HepG2 (cell line): ENCODE data around the gene CTNNA3. TPM values are rescaled to one million over a fixed set of nuclear protein-coding genes. Genes with fewer than 3 reads are reported as not detected.

ENCODE experiments used
- AKAP8 ChIP-seq: sonication (generic); formaldehyde crosslinking; IDR thresholded peaks from 2 replicates; pipeline ENCODE4 v1.5.1; 2020; ENCODE audit warnings: mild to moderate bottlenecking, missing genetic modification reagents
- BHLHE40 ChIP-seq: IDR thresholded peaks from 2 replicates; pipeline ENCODE4 v1.6.1; 2011; ENCODE audit warnings: low read length, improper control_type of control experiment
- FUBP1 ChIP-seq: sonication (generic); formaldehyde crosslinking; IDR thresholded peaks from 2 replicates; pipeline ENCODE4 v1.5.1; 2020; ENCODE audit warnings: missing genetic modification reagents, mild to moderate bottlenecking, borderline replicate concordance
- KMT2A ChIP-seq: sonication (generic); formaldehyde crosslinking; IDR thresholded peaks from 2 replicates; pipeline ENCODE4 v1.4.0; 2020; ENCODE audit warnings: missing genetic modification reagents
- NCOA2 ChIP-seq: sonication (generic); formaldehyde crosslinking; IDR thresholded peaks from 2 replicates; pipeline ENCODE4 v1.8.0; 2022; ENCODE audit warnings: inconsistent platforms
- RXRB ChIP-seq: IDR thresholded peaks from 2 replicates; pipeline ENCODE4 v1.6.1; 2016; ENCODE audit warnings: borderline replicate concordance, missing genetic modification reagents, missing compliant biosample characterization
- ZBTB20 ChIP-seq: sonication (generic); formaldehyde crosslinking; IDR thresholded peaks from 2 replicates; pipeline ENCODE4 v1.8.1; 2023; ENCODE audit warnings: missing genetic modification reagents, low read depth, mild to moderate bottlenecking, borderline replicate concordance
- ZNF615 ChIP-seq: sonication (generic); formaldehyde crosslinking; IDR thresholded peaks from 2 replicates; pipeline ENCODE4 v1.5.0; 2020; ENCODE audit warnings: mild to moderate bottlenecking, missing genetic modification reagents, borderline replicate concordance
- ZNF878 ChIP-seq: sonication (generic); formaldehyde crosslinking; IDR thresholded peaks from 2 replicates; pipeline ENCODE4 v1.8.1; 2023; ENCODE audit warnings: mild to moderate bottlenecking, missing genetic modification reagents, moderate library complexity
- polyA plus RNA-seq, 8 experiments: library from polyadenylated mRNA; depleted of rRNA in 3 of 8; stranded (reverse) in 7 of 8; unstranded in 1 of 8; fragments of >200 nt; fragmentation: Illumina TruSeq in 4 of 8; extraction: Trizol in 4 of 8; gene quantifications; 2 replicates each; pipeline versions ENCODE4 v1.2.1 to v1.2.3, GENCODE V29; 2011 to 2016; ENCODE audit warnings: low read depth in 4 of 8, missing spikeins in 1 of 8, mixed read lengths in 1 of 8; ENCODE audit not compliant: insufficient read depth in 1 of 8
- total RNA-seq, 5 experiments: library from RNA; depleted of rRNA; stranded (reverse); fragments of >200 nt; fragmentation: Illumina TruSeq; extraction: Trizol; gene quantifications; 2 replicates each; pipeline ENCODE4 v1.2.3, GENCODE V29; 2016; ENCODE audit warnings: low read depth in 1 of 5
- TF ChIP-seq, protein P1 (sequence below): sonication (generic); formaldehyde crosslinking; IDR thresholded peaks from 2 replicates; pipeline ENCODE4 v1.5.0; 2020; ENCODE audit warnings: mild to moderate bottlenecking, missing genetic modification reagents, borderline replicate concordance
- TF ChIP-seq, protein P2 (sequence below): sonication (generic); formaldehyde crosslinking; IDR thresholded peaks from 2 replicates; pipeline ENCODE4 v1.4.0; 2020; ENCODE audit warnings: missing genetic modification reagents, borderline replicate concordance

CTNNA3 gene
- total and polyA plus RNA-seq, 2 of the 13 experiments (the other 11 are each of a cell fraction or from before 2014, with no cell fraction given): not detected

DNA sequence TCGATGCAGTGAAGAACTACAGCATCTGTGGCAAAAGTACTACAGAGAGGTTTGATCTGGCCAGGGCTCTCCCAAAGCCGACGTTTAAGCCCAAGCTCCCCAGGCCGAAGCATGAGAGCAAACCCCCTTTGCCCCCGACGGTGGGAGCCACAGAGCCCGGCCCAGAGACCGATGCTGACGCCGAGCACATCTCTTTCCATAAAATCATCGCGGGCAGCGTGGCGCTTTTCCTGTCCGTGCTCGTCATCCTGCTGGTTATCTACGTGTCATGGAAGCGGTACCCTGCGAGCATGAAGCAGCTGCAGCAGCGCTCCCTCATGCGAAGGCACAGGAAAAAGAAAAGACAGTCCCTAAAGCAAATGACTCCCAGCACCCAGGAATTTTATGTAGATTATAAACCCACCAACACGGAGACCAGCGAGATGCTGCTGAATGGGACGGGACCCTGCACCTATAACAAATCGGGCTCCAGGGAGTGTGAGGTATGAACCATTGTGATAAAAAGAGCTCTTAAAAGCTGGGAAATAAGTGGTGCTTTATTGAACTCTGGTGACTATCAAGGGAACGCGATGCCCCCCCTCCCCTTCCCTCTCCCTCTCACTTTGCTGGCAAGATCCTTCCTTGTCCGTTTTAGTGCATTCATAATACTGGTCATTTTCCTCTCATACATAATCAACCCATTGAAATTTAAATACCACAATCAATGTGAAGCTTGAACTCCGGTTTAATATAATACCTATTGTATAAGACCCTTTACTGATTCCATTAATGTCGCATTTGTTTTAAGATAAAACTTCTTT is 767.8 kb downstream of the CTNNA3 start (continued):
- TF ChIP-seq, protein P1, sequence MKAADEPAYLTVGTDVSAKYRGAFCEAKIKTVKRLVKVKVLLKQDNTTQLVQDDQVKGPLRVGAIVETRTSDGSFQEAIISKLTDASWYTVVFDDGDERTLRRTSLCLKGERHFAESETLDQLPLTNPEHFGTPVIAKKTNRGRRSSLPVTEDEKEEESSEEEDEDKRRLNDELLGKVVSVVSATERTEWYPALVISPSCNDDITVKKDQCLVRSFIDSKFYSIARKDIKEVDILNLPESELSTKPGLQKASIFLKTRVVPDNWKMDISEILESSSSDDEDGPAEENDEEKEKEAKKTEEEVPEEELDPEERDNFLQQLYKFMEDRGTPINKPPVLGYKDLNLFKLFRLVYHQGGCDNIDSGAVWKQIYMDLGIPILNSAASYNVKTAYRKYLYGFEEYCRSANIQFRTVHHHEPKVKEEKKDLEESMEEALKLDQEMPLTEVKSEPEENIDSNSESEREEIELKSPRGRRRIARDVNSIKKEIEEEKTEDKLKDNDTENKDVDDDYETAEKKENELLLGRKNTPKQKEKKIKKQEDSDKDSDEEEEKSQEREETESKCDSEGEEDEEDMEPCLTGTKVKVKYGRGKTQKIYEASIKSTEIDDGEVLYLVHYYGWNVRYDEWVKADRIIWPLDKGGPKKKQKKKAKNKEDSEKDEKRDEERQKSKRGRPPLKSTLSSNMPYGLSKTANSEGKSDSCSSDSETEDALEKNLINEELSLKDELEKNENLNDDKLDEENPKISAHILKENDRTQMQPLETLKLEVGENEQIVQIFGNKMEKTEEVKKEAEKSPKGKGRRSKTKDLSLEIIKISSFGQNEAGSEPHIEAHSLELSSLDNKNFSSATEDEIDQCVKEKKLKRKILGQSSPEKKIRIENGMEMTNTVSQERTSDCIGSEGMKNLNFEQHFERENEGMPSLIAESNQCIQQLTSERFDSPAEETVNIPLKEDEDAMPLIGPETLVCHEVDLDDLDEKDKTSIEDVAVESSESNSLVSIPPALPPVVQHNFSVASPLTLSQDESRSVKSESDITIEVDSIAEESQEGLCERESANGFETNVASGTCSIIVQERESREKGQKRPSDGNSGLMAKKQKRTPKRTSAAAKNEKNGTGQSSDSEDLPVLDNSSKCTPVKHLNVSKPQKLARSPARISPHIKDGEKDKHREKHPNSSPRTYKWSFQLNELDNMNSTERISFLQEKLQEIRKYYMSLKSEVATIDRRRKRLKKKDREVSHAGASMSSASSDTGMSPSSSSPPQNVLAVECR (CRISPR knock-in tag): no peak
- TF ChIP-seq ZBTB20: no peak
- TF ChIP-seq BHLHE40: no peak
- TF ChIP-seq KMT2A: no peak
- no peak for TF ChIP-seq AKAP8
- TF ChIP-seq ZNF878: no peak
- TF ChIP-seq RXRB (CRISPR knock-in tag): no peak
- TF ChIP-seq NCOA2: no peak
- no peak for TF ChIP-seq FUBP1 (CRISPR knock-in tag)
- TF ChIP-seq, protein P2, sequence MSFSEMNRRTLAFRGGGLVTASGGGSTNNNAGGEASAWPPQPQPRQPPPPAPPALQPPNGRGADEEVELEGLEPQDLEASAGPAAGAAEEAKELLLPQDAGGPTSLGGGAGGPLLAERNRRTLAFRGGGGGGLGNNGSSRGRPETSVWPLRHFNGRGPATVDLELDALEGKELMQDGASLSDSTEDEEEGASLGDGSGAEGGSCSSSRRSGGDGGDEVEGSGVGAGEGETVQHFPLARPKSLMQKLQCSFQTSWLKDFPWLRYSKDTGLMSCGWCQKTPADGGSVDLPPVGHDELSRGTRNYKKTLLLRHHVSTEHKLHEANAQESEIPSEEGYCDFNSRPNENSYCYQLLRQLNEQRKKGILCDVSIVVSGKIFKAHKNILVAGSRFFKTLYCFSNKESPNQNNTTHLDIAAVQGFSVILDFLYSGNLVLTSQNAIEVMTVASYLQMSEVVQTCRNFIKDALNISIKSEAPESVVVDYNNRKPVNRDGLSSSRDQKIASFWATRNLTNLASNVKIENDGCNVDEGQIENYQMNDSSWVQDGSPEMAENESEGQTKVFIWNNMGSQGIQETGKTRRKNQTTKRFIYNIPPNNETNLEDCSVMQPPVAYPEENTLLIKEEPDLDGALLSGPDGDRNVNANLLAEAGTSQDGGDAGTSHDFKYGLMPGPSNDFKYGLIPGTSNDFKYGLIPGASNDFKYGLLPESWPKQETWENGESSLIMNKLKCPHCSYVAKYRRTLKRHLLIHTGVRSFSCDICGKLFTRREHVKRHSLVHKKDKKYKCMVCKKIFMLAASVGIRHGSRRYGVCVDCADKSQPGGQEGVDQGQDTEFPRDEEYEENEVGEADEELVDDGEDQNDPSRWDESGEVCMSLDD: no peak
- TF ChIP-seq ZNF615 (CRISPR knock-in tag): no peak
